PC-3 (cell line): ENCODE results near the gene B4GALT3.

ENCODE experiments used
- CTCF ChIP-seq: fragments of 300-600 bp; sonication (generic); conservative IDR thresholded peaks from 2 replicates; pipeline ENCODE4 v1.5.1; 2017; ENCODE audit warnings: antibody characterized with exemption, low read depth, mild to moderate bottlenecking, low read length
- EZH2 ChIP-seq: fragments of 300-600 bp; sonication (generic); IDR thresholded peaks from one replicate; pipeline ENCODE4 v1.6.1; 2017; ENCODE audit warnings: antibody characterized with exemption, mild to moderate bottlenecking, low read length; ENCODE audit not compliant: unreplicated experiment
- EZH2phosphoT487 ChIP-seq: fragments of 300-600 bp; sonication (generic); IDR thresholded peaks from 2 replicates; pipeline ENCODE4 v1.6.1; 2018; ENCODE audit warnings: mild to moderate bottlenecking, antibody characterized with exemption, low read length, borderline replicate concordance

DNA sequence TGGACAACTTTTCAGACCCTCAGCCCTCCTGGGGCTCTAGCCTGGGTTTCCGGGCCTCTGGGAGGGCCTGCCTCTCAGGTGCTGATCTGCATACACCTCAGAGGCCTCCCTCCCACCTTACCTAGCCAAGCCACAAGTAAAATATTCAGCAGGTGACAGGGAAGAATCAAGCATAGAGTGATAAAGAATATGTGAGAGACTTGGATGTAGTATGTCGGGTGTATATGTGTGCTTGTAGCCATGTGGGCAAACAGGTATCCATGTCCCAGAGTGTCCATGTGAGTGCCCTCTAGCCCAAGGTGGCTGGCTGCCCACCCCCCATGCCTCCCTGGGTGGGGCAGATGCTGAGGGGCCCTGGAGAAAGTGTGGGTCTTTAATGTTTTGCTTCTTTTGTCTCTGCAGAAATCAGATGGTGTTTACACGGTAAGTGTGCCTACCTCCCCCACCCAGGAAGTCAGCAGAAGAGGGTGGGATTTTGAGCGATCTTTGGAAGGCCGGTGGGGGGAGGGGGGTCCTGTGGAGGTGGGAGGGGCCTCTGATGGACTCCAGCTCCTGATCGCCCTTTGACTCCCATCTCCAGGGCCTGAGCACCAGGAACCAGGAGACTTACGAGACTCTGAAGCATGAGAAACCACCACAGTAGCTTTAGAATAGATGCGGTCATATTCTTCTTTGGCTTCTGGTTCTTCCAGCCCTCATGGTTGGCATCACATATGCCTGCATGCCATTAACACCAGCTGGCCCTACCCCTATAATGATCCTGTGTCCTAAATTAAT, 41.2 kb upstream of the B4GALT3 start:
- TF ChIP-seq CTCF (no peak), EZH2 (no peak), EZH2phosphoT487 (no peak)
